Thoracic aorta (tissue), 2 donors: ENCODE results near the gene ACSS1. TPM values are rescaled to one million over a fixed set of nuclear protein-coding genes. Genes with fewer than 3 reads are reported as not detected.

ENCODE experiments used
- ATAC-seq: fragments of 150-250 bp; one replicate; pipeline ENCODE4 v1.8.0; 2017; ENCODE audit warnings: low read depth; ENCODE audit not compliant: insufficient number of reproducible peaks, low FRiP score
- DNase-seq: peaks from one replicate; pipeline ENCODE4 v3.0.0-alpha.2; 2020; ENCODE audit warnings: low spot score
- H3K27ac ChIP-seq, 2 donors: fragments of 200-600 bp; sonication (generic); 1 replicate in 1 of 2; 2 replicates in 1 of 2; pipeline ENCODE4 v1.5.1; 2016; ENCODE audit warnings: mild to moderate bottlenecking in 2 of 2, moderate library complexity in 2 of 2
- H3K27me3 ChIP-seq: fragments of 200-600 bp; sonication (generic); replicated peaks from 2 replicates; pipeline ENCODE4 v1.6.0; 2016; ENCODE audit warnings: mild to moderate bottlenecking; ENCODE audit not compliant: insufficient read depth
- H3K36me3 ChIP-seq: fragments of 200-600 bp; sonication (generic); one replicate; pipeline ENCODE4 v1.5.1; 2016
- H3K4me1 ChIP-seq, 2 donors: fragments of 200-600 bp; sonication (generic); 1 replicate in 1 of 2; 2 replicates in 1 of 2; pipeline versions ENCODE4 v1.5.1 to v1.6.0; 2016; ENCODE audit warnings: low read depth in 2 of 2, mild to moderate bottlenecking in 1 of 2; ENCODE audit not compliant: control insufficient read depth in 1 of 2
- H3K4me3 ChIP-seq: fragments of 200-600 bp; sonication (generic); 2 replicates; pipeline ENCODE4 v1.5.1; 2016; ENCODE audit warnings: mild to moderate bottlenecking
- H3K9me3 ChIP-seq: fragments of 200-600 bp; sonication (generic); 2 replicates; pipeline ENCODE4 v1.5.1; 2016
- total RNA-seq, 2 donors: library from RNA; depleted of rRNA; stranded (reverse); fragments of >200 nt; gene quantifications; one replicate each; pipeline versions ENCODE4 v1.1.0 to v1.2.3, GENCODE V29; 2016
- TF ChIP-seq, protein P1 (sequence below): fragments of 200-600 bp; sonication (generic); IDR thresholded peaks from one replicate; pipeline ENCODE4 v1.5.1; 2019; ENCODE audit warnings: antibody characterized with exemption

The ACSS1 gene
- total RNA-seq, 2 donors from 2014 or later = 26.0 to 31.7 TPM

DNA sequence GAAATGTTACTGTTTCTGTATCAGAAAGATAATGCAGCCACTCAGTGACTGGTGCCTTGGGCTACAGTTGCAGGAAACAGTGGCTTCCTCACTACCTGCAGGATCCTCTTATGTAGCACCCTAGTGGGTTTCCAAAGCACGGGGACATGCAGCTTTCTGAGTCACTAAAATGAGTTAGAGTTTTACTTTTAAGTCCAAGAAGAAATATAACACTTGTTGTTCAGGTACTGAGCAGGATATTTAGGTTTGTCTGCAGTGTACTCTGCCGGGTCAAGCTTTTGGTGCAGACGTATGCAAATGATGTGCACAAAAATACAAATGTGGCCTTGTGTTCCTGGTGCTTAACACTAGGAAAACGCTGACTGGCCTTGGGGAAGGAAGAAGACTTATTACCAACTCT lies 22.0 kb downstream of the ACSS1 start:
- ATAC-seq (no peak), DNase-seq (no peak)
- H3K36me3 ChIP-seq = no peaks in the 10 kb centered on the region
- peak overlapping the region; percentile 30 for H3K4me3 ChIP-seq
- no peaks in the 10 kb centered on the region for H3K9me3 ChIP-seq
- H3K4me1 ChIP-seq = peaks cover 59 to 73% of the 10 kb centered on the region in 2 donors
- peak overlapping the region; percentile 95 for H3K27ac ChIP-seq
- TF ChIP-seq, protein P1, sequence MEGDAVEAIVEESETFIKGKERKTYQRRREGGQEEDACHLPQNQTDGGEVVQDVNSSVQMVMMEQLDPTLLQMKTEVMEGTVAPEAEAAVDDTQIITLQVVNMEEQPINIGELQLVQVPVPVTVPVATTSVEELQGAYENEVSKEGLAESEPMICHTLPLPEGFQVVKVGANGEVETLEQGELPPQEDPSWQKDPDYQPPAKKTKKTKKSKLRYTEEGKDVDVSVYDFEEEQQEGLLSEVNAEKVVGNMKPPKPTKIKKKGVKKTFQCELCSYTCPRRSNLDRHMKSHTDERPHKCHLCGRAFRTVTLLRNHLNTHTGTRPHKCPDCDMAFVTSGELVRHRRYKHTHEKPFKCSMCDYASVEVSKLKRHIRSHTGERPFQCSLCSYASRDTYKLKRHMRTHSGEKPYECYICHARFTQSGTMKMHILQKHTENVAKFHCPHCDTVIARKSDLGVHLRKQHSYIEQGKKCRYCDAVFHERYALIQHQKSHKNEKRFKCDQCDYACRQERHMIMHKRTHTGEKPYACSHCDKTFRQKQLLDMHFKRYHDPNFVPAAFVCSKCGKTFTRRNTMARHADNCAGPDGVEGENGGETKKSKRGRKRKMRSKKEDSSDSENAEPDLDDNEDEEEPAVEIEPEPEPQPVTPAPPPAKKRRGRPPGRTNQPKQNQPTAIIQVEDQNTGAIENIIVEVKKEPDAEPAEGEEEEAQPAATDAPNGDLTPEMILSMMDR = no peak
- H3K27me3 ChIP-seq = no peaks in the 10 kb centered on the region

DNA sequence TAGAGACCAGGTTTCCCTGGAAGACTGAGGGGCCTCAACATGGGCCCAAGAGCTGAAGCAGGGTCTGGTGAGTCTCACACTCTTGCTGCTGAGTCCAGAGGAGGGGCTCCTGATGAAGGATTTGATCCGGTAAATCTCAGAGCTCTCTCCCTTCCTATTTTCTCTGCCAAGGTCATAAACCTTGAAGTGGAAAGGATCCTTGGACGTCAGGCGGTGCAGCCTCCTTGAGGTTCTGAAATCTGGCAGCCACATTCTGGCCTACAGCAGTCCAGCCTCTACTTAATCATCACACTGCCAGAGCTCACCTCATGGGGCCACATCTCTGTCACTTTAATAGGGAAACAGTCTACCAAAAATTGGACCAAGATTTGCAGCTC lies 24.0 kb downstream of the ACSS1 start:
- H3K9me3 ChIP-seq = no peaks in the 10 kb centered on the region
- no peak overlapping the region for H3K27ac ChIP-seq
- no peaks in the 10 kb centered on the region for H3K36me3 ChIP-seq
- H3K4me3 ChIP-seq = no peak overlapping the region
- TF ChIP-seq, protein P1 = no peak
- DNase-seq (no peak), ATAC-seq (no peak)
- H3K4me1 ChIP-seq = peaks cover 42 to 53% of the 10 kb centered on the region in 2 donors
- no peaks in the 10 kb centered on the region for H3K27me3 ChIP-seq

DNA sequence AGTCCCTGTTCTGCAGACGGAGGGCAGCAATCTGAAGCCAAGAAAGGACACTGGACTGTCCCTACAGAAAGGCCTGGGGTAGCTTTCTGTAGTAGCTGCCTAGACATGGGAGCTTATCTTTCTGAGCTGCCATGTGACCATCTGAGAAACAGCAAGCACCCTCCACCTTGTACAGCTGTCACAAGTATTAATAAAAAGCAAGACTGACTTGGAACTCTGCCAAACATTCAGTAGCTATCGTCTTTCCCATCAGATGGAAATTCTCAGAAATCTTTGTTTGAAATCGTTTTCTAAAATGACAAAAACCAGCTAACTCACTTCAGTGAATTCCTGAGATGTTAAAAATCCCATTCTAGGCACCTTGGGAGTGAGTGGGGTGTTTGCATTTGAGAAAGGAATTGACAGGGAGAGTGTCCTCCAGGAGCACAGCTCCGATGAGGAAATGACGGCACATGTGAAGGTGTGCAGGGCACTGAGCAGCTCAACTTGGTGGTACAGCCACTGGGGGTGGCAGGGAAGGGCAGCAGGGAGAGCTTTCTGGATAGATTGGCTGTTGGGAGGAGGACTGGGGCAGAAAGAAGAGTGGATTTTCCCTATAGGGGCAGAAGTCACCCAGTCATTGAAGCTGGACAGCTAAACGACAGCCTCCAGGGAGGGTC lies 24.5 kb downstream of the ACSS1 start:
- no peak overlapping the region for H3K4me3 ChIP-seq
- no peak overlapping the region for H3K27ac ChIP-seq
- H3K9me3 ChIP-seq = no peaks in the 10 kb centered on the region
- TF ChIP-seq, protein P1 = no peak
- no peaks in the 10 kb centered on the region for H3K36me3 ChIP-seq
- H3K27me3 ChIP-seq = no peaks in the 10 kb centered on the region
- peaks cover 37 to 48% of the 10 kb centered on the region in 2 donors for H3K4me1 ChIP-seq
- no peak for DNase-seq
- no peak for ATAC-seq

DNA sequence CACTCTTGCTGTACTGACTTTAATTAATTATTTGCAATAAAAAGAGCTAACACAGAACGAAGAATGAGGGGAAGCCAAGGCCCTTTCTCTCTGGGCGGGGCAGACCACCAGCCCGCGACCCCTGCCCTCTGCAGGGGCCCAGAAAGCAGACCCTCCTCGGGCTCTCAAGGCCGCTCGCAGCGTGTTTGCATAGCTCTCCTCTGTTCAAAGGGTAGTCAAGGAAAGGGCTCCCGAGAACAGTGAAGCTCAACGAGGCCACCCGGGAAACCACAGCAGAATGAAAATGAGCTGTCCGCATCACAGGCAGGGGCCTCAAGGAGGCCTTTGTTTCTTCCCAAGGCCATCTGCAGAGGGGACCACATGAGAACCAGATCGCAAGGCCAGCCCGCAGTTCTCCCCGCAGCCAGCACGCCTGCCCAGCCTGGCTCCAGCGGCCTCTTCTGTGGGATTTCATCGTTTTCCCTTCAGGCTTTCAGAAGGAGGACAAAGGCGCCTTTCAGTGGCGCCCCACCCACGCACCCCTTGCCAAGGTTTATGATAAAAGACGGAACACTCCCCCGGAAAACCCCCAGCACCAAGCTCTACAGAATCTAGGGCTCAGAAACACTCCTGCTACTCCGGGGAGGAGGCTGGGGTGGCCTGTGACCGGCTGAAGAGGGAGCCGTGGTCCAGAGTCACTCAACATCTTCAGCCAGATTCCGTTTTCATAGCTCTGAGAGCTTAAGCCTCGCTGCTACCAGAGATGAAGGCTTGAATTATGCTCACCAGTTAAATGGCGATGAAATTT lies 25.3 kb downstream of the ACSS1 start:
- Histone ChIP-seq H3K27me3 (no peaks in the 10 kb centered on the region), H3K27ac (no peak overlapping the region), H3K9me3 (no peaks in the 10 kb centered on the region), H3K4me1 (peaks cover 29 to 41% of the 10 kb centered on the region in 2 donors), H3K4me3 (no peak overlapping the region), H3K36me3 (no peaks in the 10 kb centered on the region)
- no peak for ATAC-seq
- TF ChIP-seq, protein P1 = no peak
- no peak for DNase-seq

DNA sequence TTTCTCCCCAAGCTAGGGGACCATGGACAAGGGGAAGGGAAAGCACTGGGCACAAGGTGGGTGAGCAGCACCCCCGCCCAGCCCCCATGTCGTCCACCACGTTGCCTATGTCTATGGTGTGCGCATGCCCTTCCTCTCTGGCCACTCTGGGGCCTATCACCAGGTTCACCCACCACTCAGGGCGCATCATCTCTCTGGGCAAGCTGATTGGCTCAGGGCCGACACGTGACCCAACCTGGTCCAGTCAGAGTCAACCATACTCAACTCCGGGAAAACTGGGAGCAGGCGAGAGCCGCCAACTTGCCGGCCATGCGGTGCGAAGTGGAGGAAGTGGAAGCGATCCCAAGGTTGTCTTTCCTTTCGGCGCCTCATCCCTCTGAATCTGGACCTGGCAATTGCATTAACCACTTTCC lies 25.9 kb downstream of the ACSS1 start:
- peaks cover 23 to 35% of the 10 kb centered on the region in 2 donors for H3K4me1 ChIP-seq
- no peak overlapping the region for H3K27ac ChIP-seq
- TF ChIP-seq, protein P1 = no peak
- ATAC-seq (no peak), DNase-seq (no peak)
- no peaks in the 10 kb centered on the region for H3K9me3 ChIP-seq
- H3K4me3 ChIP-seq = no peak overlapping the region
- no peaks in the 10 kb centered on the region for H3K27me3 ChIP-seq
- H3K36me3 ChIP-seq = no peaks in the 10 kb centered on the region
